ENCODE measurements around the gene COX10. TPM values are rescaled to one million over a fixed set of nuclear protein-coding genes. Genes with fewer than 3 reads are reported as not detected.
"Not testable (repeated sequence)": the region's sequence is repeated elsewhere in the genome, so short reads cannot be mapped to it uniquely, and the experiment has no call there.

COX10 gene
- 8.7 TPM for total RNA-seq

DNA sequence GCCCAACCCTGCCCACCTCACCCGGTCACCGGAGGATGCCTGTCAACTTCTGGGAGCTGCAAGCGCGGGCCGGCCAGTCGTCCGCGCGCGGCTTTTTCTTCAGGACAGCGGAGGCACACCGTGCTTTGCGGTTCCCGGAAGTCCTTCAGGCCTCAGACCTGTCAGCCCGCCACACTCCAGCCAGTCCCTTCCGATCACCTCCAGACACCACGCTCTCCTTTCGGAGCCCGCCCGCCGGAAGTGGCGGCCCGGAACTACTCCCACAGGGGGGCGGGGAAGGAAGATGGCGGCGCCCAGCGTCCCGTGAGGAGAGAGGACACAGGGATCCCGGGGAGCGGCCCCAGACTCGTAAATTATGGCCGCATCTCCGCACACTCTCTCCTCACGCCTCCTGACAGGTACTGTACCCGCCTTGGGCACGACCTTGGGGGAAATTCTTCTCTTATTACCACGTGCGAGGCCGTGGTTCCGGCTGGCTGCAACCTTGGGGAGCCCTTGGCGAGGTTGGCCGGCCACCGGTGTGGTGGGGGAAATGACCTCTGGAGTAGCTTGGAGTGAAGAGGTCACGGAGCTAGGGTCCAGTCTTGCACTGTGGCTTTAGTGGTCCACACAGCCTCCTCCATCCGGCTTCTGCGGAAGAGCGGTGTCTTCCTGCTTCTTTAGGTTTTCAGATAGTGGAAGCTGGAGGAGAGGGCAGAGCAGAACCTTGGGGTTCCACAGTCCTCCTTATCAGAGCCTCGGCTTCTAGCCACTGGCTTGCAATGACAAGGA lies at the start of gene COX10:
Gene COX10, plus strand, starts transcription at position 254 of the 771 bp plus-strand sequence. Its CDS starts 102 bp downstream, at position 356.
- intact Hi-C loops (cut with DNase I): no loop called here
- peak; percentile 92 for DNase-seq (ENCODE audit: low spot score)
- ATAC-seq: peak; percentile 100

DNA sequence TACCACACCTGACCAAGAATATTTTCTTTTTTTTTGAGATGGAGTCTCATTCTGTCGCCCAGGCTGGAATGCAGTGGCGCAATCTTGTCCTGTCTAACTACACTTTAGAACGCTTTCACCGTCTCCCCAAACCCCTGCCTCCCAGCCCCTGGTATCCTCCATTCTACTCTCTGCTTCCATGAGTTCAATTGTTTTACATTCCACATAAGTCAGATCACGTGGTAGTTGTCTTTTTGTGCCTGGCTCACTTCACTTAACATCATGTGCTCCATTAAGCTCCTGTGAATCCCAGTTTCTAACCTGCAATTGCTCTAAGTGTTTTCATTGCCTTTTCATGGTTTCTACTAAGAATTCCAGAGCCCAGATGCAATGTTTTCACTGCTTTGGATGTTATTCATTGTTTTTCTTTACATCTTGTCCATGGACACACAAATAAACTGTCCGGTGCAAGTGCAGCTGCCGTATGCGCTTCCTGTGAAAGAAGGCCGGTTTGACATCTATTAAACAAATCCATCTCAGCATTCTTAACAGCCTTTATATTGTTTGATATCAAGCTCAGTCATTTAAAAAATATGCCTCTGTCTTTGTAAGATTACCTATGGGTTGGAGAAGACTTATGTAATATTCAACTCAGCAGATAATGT lies 47.5 kb upstream of the COX10 start:
- DNase-seq (ENCODE audit: low spot score); ATAC-seq; intact Hi-C loops (cut with DNase I): not testable (repeated sequence)

DNA sequence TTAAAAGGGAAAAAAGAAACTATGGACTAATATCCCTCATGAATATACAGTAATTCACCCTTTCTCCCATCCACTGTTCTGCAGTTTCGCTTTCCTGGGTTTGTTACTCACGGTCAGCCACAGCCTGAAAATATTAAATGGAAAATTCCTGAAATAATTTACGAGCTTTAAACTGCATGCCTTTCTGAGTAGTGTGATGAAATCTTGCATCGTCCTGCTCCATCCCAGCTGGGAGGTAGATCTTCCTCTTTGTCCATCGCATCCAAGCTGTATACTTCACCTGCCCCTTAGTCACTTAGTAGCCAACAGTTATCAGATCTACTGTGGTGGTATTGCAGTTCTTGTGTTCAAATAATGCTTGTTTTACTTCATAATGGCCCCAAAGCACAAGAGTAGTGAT lies 39.5 kb upstream of the COX10 start:
- DNase-seq (ENCODE audit: low spot score); ATAC-seq; intact Hi-C loops (cut with DNase I): not testable (repeated sequence)

DNA sequence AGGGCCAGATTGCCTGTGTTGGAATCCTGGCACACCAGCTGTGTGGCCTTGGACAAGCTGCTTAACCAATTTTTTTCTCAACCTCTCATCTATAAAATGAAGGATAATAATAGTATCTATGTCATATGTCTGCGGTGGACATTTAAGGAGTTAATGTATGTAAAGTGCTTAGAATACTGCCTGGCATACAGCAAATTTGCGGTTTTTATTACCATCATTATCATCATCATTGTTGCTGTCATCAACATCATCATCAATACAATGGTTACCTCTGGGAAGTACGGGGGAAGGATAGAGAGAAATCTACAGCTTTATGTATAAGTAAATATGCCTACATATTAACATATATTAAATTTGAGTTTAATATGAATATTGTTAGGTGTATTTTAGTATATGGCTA lies 37.1 kb upstream of the COX10 start:
- intact Hi-C loops (cut with DNase I): no loop called here
- no peak for DNase-seq (ENCODE audit: low spot score)
- no peak for ATAC-seq

DNA sequence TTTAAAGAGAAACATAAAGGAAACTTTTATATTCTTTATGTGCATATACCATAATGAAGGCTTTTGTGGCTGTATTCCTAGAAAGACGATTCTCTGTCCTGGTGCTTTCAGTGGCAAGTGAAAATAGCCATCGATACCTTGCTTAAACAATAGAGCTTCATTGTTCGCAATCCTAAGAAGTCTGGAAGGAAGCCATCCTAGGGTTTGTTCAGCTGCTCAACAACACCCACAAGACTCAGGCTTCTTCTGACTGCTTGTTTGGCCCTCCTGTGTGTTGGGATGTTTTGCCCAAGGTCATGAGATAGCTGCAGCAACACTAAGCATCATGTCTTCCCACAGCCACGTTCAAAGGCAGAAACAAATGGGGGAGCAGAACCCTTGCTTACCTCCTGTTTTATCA lies 36.1 kb upstream of the COX10 start:
- intact Hi-C loops (cut with DNase I): no loop called here
- DNase-seq (ENCODE audit: low spot score) (no peak), ATAC-seq (no peak)

DNA sequence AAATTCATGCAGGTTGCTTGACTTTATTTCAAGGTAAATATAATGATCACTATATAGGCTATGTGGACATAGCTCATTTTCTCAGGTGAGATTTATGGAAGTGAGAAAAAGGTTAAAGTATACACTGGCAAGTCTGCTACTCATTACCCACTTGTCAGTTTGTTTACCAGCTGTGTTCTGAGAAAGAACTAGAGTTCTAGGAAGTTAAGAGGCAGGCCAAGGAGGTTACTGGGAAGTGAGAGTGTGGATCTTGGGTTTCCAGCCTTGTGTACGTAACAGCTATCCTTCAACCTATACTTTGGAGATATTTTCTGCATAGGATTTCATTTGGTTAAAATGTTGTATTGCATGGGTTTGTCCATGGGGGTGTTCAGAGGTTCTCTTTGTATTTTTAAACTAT lies 31.9 kb upstream of the COX10 start:
- DNase-seq (ENCODE audit: low spot score): no peak
- ATAC-seq: no peak
- intact Hi-C loops (cut with DNase I): no loop called here

DNA sequence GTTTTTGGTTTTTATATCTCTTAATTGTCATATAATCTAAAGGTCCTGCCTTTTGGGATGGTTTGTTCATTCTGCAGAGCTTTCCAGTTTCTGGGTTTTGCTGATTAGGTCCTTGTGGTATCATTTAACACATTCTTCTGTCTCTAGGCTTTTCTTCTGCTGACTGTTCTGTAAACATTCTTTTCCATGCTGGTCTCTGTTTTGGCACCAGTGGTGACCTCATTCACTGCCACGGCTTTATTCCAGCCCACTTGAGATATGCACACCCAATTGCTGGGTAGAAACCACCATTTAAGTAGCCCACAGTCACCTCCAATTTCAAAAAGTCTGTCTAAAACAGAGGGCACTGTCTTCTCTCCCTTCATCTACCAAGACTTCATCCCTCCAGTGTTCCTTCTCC lies 31.1 kb upstream of the COX10 start:
- DNase-seq (ENCODE audit: low spot score): no peak
- intact Hi-C loops (cut with DNase I): no loop called here
- ATAC-seq: no peak

DNA sequence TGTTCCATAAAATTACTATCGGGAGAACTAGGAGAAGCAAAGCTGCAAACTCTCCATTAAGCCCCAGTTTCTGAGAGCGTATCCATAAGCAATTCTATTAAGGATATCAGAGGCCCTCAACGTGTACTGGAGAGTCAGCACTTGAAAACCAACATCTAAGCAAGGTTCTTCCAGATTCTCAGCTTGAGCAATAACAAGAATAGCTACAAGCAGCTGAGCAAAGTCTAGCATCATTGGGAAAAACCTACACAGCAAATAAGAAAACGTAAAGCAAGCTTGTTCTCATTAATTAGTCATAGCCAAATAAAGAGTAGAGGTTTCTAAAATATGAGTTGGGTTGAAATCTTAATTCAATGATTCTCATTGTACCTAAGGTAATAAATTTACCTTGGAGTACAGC lies 26.9 kb upstream of the COX10 start:
- no peak for DNase-seq (ENCODE audit: low spot score)
- ATAC-seq: no peak
- intact Hi-C loops (cut with DNase I): no loop called here

DNA sequence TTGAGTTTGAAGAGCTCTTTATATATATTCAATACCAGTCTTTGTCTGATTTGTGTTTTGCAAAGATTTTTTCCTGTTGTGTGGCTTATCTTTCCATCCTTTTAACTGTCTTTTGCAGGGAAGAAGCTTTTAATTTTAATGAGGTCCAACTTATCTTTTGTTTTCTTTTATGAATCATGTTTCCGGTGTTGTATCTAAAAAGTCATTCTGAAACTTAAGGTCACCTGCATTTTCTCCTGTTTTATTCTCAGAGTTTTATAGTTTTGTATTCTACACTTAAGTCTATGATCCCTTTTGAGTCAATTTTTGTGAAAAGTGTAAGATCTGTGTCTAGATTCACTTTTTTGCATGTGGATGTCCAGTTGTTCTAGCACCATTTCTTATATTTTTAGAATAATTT lies 24.6 kb upstream of the COX10 start:
- DNase-seq (ENCODE audit: low spot score): no peak
- ATAC-seq: no peak
- intact Hi-C loops (cut with DNase I): no loop called here

DNA sequence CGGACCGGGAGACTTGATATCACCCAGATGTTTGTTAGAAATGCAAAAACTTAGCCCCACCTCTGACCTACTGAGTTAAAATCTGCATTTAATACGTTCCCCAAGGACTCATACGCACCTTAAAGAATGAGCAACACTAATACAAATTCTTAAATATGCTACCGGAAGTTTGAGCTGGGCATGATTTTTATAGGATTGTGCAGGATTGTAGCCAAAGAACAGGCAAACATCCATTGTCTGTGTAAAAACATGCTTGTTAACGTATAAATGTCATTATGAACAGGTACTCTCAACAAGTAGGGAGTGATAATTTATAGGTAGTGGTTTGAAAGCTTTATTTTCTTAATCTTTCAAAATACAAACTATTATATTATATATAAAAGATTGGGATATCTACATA lies 22.3 kb upstream of the COX10 start:
- intact Hi-C loops (cut with DNase I): no loop called here
- DNase-seq (ENCODE audit: low spot score) (no peak), ATAC-seq (no peak)

DNA sequence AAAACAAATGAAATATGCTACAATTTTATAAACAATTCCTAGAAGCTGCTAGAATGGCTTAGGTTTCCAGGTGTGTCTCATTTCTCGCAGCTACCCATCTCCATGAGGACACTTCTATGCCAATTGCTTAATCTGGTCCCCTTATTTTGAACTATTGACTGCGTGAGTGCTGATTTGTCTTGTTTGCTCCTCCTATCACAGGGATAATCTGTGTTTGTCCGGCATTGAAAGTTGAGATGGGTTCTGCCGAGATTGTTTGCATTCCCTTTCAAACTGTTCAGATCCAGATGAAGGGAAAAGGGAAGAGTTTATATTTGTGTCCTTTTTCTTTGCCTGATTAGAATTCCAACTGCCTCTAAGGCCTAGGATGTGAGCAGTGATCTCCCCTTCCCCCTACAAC lies 21.7 kb upstream of the COX10 start:
- intact Hi-C loops (cut with DNase I): no loop called here
- no peak for DNase-seq (ENCODE audit: low spot score)
- no peak for ATAC-seq

DNA sequence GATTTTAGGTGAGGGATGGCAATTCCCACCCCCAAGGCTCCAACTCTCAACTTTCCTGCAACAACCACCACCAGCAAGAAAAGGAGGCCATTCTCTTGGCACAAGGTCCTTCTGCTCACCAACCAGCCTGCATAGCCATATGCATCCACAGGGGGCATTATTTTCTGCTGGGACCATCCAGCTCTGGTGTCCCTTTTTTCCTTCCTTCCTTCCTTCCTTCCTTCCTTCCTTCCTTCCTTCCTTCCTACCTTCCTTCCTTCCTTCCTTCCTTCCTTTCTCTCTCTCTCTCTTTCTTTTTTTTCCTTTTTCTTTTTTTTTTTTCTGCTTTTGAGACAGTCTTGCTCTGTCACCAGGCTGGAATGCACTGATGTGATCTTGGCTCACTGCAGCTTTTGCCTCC lies 21.1 kb upstream of the COX10 start:
- ATAC-seq (no peak), DNase-seq (ENCODE audit: low spot score) (no peak)
- intact Hi-C loops (cut with DNase I): no loop called here

DNA sequence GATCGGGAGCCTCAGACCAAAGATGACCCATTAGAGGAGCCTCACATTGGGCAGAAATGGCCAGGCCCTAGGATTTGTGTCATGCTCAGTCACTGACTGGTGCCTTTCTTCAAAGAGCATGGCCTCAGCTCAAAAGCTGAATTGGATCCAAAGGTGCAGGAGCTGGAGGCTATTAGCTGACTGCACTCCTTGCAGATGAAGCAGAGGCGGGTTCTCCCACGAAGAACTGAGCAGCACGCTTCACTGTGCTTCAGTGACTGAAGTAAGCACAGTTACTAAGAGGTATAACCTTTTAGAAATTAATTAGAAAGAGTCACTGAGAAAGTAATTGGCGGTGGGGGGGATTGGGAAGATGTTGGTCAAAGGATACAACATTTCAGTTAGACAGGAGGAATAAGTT lies 18.7 kb upstream of the COX10 start:
- DNase-seq (ENCODE audit: low spot score) (no peak), ATAC-seq (no peak)
- intact Hi-C loops (cut with DNase I): no loop called here

DNA sequence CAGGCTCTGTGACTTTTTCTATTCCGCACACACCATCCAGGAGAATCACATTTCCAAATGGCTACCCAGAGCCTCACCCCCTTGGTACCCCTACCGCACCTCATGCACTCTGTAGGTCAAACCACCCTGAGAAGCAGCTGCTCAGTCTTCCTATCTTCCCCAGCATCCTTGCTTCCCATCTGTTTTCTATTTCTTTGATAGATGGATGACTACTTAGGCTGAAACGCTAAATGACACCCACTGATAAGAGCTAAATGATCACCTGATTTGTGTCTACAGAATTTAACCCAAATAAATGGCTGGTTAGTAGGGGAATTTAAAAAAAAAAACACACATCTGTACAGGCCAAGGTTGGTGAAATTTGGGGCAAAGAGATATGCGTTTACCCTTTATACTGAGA lies 17.6 kb upstream of the COX10 start:
- ATAC-seq: no peak
- intact Hi-C loops (cut with DNase I): no loop called here

DNA sequence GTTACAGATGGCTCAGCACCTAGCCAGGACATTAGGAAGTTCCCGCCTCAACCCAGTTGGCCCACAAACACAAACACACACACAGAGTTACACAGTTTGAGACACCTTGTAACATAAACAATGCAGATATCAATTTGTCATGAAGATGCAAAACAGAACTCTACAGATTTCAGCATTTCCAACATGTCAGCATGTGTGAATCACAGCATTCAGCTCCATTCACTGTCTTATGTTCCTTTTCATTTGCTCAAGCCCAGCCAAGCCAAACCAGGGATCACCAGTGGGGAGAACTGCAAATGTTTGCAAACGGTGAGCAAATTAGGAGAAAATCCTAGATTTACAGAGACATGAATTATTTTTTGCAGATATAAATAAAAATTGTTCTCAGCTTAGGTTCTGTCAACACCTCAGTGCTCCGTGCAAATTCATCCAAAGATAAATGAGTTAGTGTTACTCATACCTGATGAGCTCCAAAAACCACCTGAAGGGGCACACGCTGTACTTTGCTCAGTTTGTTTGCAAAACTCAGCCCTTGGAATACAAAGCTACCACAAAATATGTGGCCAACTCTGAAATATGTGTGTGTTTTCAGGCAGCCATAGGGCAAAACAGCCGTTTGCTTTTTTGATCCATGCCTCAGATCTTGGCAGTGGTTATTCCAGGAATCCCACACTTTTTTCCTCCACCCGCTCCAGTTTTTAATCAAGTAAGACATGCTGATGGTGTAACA lies 16.3 kb upstream of the COX10 start:
- intact Hi-C loops (cut with DNase I): no loop called here
- ATAC-seq (peak; percentile 13), DNase-seq (ENCODE audit: low spot score) (no peak)

More for the DNA sequence above, 17.6 kb upstream of the COX10 start:
- no peak for DNase-seq (ENCODE audit: low spot score)

DNA sequence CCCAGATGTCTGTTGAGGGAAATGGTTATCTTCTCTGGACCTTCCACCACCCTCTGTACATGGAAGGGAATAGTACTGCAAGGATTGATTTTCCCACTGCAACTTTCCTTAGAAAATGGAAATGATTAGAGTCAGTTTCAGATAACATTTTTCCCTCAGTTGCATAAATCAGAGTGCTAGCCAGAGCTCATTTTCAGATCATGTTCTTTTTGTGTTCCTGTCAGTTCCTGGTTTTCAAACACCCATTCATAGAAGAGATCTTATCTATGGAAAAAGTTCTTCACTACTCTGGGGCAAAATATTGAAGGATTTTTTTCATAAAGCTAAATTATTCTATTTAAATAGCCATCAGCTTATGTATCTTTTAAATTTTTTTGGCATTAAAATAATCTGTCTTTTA lies 11.7 kb upstream of the COX10 start:
- DNase-seq (ENCODE audit: low spot score) (no peak), ATAC-seq (no peak)
- intact Hi-C loops (cut with DNase I): no loop called here

DNA sequence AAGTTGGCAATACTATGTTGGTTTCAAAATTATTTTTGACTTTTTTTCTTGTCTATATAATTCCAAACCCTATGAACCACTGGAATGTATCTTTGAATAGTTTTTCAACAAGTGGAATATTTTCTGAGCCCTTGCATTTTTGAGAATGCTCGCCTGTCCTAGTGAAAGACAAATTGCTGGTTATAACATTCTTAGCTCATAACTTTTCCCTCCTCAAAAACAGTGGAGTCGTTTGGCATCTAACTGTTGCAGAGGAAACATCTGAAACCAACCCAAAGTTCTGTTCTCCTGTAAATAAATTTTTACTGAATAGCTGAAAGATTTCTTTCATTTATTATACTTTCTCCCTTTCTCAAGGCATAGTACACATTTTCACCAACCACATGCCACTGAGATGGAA lies 11.3 kb upstream of the COX10 start:
- DNase-seq (ENCODE audit: low spot score): no peak
- ATAC-seq: no peak
- intact Hi-C loops (cut with DNase I): no loop called here

DNA sequence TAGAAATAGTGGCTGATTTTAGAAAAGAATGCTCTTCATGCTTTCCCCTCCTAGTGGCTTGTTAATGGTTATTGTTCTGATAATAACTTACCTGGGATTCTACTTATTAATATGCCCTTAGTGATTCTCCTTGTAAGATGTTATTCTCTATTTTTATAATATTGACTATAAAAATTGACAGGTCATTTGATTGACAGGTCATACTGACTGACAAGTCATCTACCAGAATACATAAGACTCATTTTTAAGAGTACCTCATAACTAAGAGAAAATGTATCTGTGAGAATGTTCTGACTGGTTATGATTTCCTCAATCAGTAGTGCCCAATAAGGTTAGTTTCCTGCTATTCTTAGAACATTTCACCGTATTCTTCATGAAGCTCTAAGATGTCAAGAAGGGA lies 8.6 kb upstream of the COX10 start:
- ATAC-seq: no peak
- intact Hi-C loops (cut with DNase I): no loop called here
- no peak for DNase-seq (ENCODE audit: low spot score)

DNA sequence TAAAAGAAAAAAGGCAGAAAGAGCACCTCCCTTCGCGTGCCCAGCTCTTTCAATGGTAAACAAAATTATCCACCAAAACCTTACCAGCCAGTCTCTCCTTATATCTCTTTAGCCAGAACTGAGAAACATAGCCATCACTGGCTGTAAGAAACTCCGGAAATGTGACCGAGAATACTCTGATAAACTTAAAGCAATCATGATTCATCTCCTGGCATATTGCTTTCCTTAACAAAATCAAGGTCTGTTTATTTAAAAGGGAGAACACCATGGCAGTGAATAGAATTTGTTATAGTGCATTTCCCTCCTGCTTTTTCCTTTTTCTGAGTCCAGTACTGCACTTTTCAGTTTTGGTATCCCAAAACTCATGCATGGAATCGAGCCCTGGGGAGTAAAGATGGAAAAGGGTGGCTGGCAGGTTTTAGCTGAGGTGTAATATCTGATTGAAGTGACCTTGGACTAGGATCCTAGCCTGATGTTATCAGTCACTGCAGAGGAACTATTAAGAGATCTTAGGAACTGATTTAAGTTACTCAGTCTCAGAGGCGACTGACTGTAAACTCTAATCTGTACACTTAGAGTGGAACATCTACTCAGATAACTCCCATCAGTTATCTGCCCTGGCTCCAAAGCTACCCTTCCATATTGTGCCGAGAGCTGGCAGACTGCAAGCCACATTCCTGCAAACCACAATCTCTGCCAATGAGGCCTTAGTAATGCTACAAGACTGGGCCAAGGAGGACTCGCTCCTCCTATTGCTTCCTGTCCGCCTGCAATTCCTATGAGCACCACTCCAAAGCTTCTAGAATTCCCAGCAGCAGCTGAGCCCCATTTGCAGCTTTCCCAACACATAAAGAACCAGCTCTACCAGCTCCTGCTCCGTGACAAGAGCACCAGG lies 7.4 kb upstream of the COX10 start:
- intact Hi-C loops (cut with DNase I): no loop called here
- DNase-seq (ENCODE audit: low spot score) (no peak), ATAC-seq (peak; percentile 52)

Measured in sciatic nerve (tissue), 2 donors.